H1 (cell line): ENCODE data around the gene C1orf74. TPM values are rescaled to one million over a fixed set of nuclear protein-coding genes. Genes with fewer than 3 reads are reported as not detected.

ENCODE experiments used
- CTCF ChIA-PET: fragments of 300-600 bp; sonication (Branson Sonifier 250); formaldehyde crosslinking; loops from one replicate; lab custom pipeline; 2021; ENCODE audit not compliant: partially characterized antibody; lab: Charles Lee
- POLR2A ChIA-PET: fragments of 300-600 bp; sonication (Branson Sonifier 250); formaldehyde crosslinking; loops from one replicate; lab custom pipeline; 2021; ENCODE audit warnings: inconsistent platforms; ENCODE audit not compliant: partially characterized antibody; lab: Charles Lee
- DNase-seq, 2 experiments: peaks; one replicate each; pipeline versions ENCODE4 v3.0.0 to v3.0.0-alpha.2; 2010 to 2022; ENCODE audit warnings: low spot score in 2 of 2, low read depth in 1 of 2, mixed read lengths in 1 of 2
- FAIRE-seq: peaks from 2 replicates; lab custom pipeline; 2011; peaks lifted over from hg19 to GRCh38; lab: Jason Lieb, UNC
- H2AFZ ChIP-seq: 2 replicates; pipeline ENCODE4 v1.8.1; 2012; ENCODE audit warnings: low read length, inconsistent platforms
- H2AK5ac ChIP-seq: 2 replicates; pipeline ENCODE4 v1.6.1; 2013; ENCODE audit warnings: low read depth, low read length
- H2BK120ac ChIP-seq: replicated peaks from 2 replicates; pipeline ENCODE3; 2013; ENCODE audit warnings: low read depth, low read length, inconsistent platforms
- H2BK12ac ChIP-seq: 2 replicates; pipeline ENCODE4 v1.6.1; 2013; ENCODE audit warnings: low read depth, low read length
- H2BK15ac ChIP-seq: 2 replicates; pipeline ENCODE4 v1.6.1; 2013; ENCODE audit warnings: low read length
- H2BK20ac ChIP-seq: 2 replicates; pipeline ENCODE4 v1.6.1; 2013; ENCODE audit warnings: low read length
- H2BK5ac ChIP-seq: 2 replicates; pipeline ENCODE4 v1.6.1; 2013; ENCODE audit warnings: low read depth, low read length
- H3K14ac ChIP-seq: 2 replicates; pipeline ENCODE4 v1.6.1; 2013; ENCODE audit warnings: inconsistent platforms; ENCODE audit not compliant: insufficient read length
- H3K18ac ChIP-seq: 2 replicates; pipeline ENCODE4 v1.6.1; 2013; ENCODE audit warnings: low read length; ENCODE audit errors: extremely low read depth
- H3K23ac ChIP-seq: 2 replicates; pipeline ENCODE4 v1.6.1; 2013; ENCODE audit warnings: inconsistent platforms; ENCODE audit not compliant: insufficient read length
- H3K23me2 ChIP-seq: 2 replicates; pipeline ENCODE4 v1.6.1; 2013; ENCODE audit warnings: low read depth, low read length
- H3K27ac ChIP-seq: 2 replicates; pipeline ENCODE4 v1.6.1; 2011; ENCODE audit warnings: low read depth, low read length, inconsistent platforms
- H3K27me3 ChIP-seq, 4 experiments: replicated peaks in 1 of 4; 1 replicate in 1 of 4; 2 replicates in 3 of 4; pipeline versions ENCODE4 v1.6.1 to v1.8.1; 2011 to 2013; ENCODE audit warnings: low read length in 3 of 4, mild to moderate bottlenecking in 3 of 4, inconsistent platforms in 2 of 4, mixed read lengths in 2 of 4, moderate library complexity in 1 of 4; ENCODE audit not compliant: control insufficient read depth in 3 of 4, insufficient read depth in 3 of 4; ENCODE audit errors: extremely low read depth in 1 of 4
- H3K36me3 ChIP-seq, 4 experiments: 2 replicates each; pipeline versions ENCODE4 v1.6.1 to v1.8.1; 2011 to 2013; ENCODE audit warnings: mild to moderate bottlenecking in 4 of 4, low read length in 3 of 4, moderate library complexity in 2 of 4, control low read depth in 1 of 4, inconsistent platforms in 1 of 4; ENCODE audit not compliant: insufficient read depth in 4 of 4, control insufficient read depth in 2 of 4
- H3K4ac ChIP-seq: replicated peaks from 2 replicates; pipeline ENCODE3; 2013; ENCODE audit warnings: low read length, low read depth, mixed read lengths, inconsistent platforms; ENCODE audit not compliant: insufficient read length
- H3K4me1 ChIP-seq, 4 experiments: replicated peaks in 1 of 4; 1 replicate in 1 of 4; 2 replicates in 3 of 4; pipeline versions ENCODE4 v1.6.1 to v1.8.1; 2011 to 2013; ENCODE audit warnings: low read length in 3 of 4, inconsistent platforms in 2 of 4, mixed read lengths in 1 of 4; ENCODE audit not compliant: insufficient read depth in 4 of 4, control insufficient read depth in 3 of 4
- H3K4me2 ChIP-seq, 2 experiments: 2 replicates each; pipeline versions ENCODE4 v1.6.1 to v1.8.1; 2011 to 2013; ENCODE audit warnings: low read depth in 2 of 2, low read length in 2 of 2, control low read depth in 1 of 2, inconsistent platforms in 1 of 2, mild to moderate bottlenecking in 1 of 2; ENCODE audit not compliant: insufficient read depth in 1 of 2
- H3K4me3 ChIP-seq, 4 experiments: fragments of 200-600, 300-600 bp in 1 of 4; sonication (generic), shearing (Covaris generic), sonication (Bioruptor Twin) in 1 of 4; 2 replicates each; pipeline versions ENCODE4 v1.5.1 to v1.8.1; 2011 to 2016; ENCODE audit warnings: low read length in 4 of 4, low read depth in 3 of 4, control low read depth in 2 of 4, inconsistent platforms in 2 of 4, mild to moderate bottlenecking in 2 of 4, mixed read lengths in 1 of 4, moderate library complexity in 1 of 4; ENCODE audit not compliant: insufficient read depth in 2 of 4; ENCODE audit errors: extremely low read depth in 1 of 4
- H3K56ac ChIP-seq: replicated peaks from 2 replicates; pipeline ENCODE3; 2013; ENCODE audit warnings: low read depth, mild to moderate bottlenecking, mixed read lengths, low read length, inconsistent platforms; ENCODE audit not compliant: insufficient read length
- H3K79me1 ChIP-seq: 2 replicates; pipeline ENCODE4 v1.6.1; 2013; ENCODE audit warnings: low read depth, low read length, control low read depth
- H3K79me2 ChIP-seq, 2 experiments: 2 replicates each; pipeline versions ENCODE4 v1.6.1 to v1.8.1; 2012 to 2013; ENCODE audit warnings: low read length in 2 of 2, mild to moderate bottlenecking in 2 of 2, inconsistent platforms in 1 of 2; ENCODE audit not compliant: insufficient read depth in 2 of 2, control insufficient read depth in 1 of 2
- H3K9ac ChIP-seq, 4 experiments: replicated peaks in 1 of 4; 1 replicate in 1 of 4; 2 replicates in 3 of 4; pipeline versions ENCODE4 v1.6.1 to v1.8.1; 2011 to 2013; ENCODE audit warnings: low read depth in 3 of 4, low read length in 3 of 4, control low read depth in 2 of 4, mild to moderate bottlenecking in 2 of 4, moderate library complexity in 2 of 4, inconsistent platforms in 1 of 4; ENCODE audit errors: extremely low read depth in 1 of 4
- H3K9me3 ChIP-seq, 2 experiments: 2 replicates each; pipeline versions ENCODE4 v1.6.1 to v1.8.1; 2012 to 2013; ENCODE audit warnings: mild to moderate bottlenecking in 2 of 2, moderate library complexity in 2 of 2, control low read depth in 1 of 2, inconsistent platforms in 1 of 2, low read depth in 1 of 2, low read length in 1 of 2, mixed read lengths in 1 of 2; ENCODE audit not compliant: insufficient read depth in 2 of 2
- H4K20me1 ChIP-seq, 2 experiments: replicated peaks in 1 of 2; 2 replicates each; pipeline versions ENCODE3 to v1.8.1; 2011 to 2013; ENCODE audit warnings: inconsistent platforms in 2 of 2, low read length in 2 of 2, mild to moderate bottlenecking in 1 of 2; ENCODE audit not compliant: insufficient read depth in 2 of 2, control insufficient read depth in 1 of 2
- H4K5ac ChIP-seq: 2 replicates; pipeline ENCODE4 v1.6.1; 2013; ENCODE audit warnings: low read length, low read depth, mixed read lengths, inconsistent platforms; ENCODE audit not compliant: insufficient read length
- H4K8ac ChIP-seq: 2 replicates; pipeline ENCODE4 v1.8.0; 2013; ENCODE audit warnings: mild to moderate bottlenecking, moderate library complexity, low read length, inconsistent platforms; ENCODE audit not compliant: insufficient read depth; ENCODE audit errors: extremely low read depth
- H4K91ac ChIP-seq: replicated peaks from 2 replicates; pipeline ENCODE3; 2013; ENCODE audit warnings: low read length, mixed read lengths, inconsistent platforms; ENCODE audit not compliant: insufficient read length
- E2F6 ChIP-seq: IDR thresholded peaks from 2 replicates; pipeline ENCODE4 v1.6.1; 2012; ENCODE audit warnings: inconsistent platforms
- FOSL1 ChIP-seq: IDR thresholded peaks from 2 replicates; pipeline ENCODE4 v1.6.1; 2011; ENCODE audit warnings: mild to moderate bottlenecking, low read depth, low read length, moderate library complexity; ENCODE audit not compliant: insufficient read depth
- HDAC2 ChIP-seq, 2 experiments: fragments of 300-600 bp in 1 of 2; sonication (generic) in 1 of 2; IDR thresholded peaks; 2 replicates each; pipeline ENCODE4 v1.6.1; 2011 to 2012; ENCODE audit warnings: low read depth in 2 of 2, low read length in 2 of 2, mild to moderate bottlenecking in 2 of 2, moderate library complexity in 2 of 2, borderline replicate concordance in 1 of 2, inconsistent platforms in 1 of 2
- KDM5A ChIP-seq: fragments of 200-600 bp; IDR thresholded peaks from 2 replicates; pipeline ENCODE4 v1.7.1; 2012; ENCODE audit warnings: mild to moderate bottlenecking, low read length, inconsistent platforms, mixed read lengths
- NRF1 ChIP-seq: IDR thresholded peaks from 2 replicates; pipeline ENCODE4 v1.6.1; 2011; ENCODE audit warnings: mild to moderate bottlenecking, low read depth, low read length, improper control_type of control experiment
- SIRT6 ChIP-seq: IDR thresholded peaks from one replicate; pipeline ENCODE4 v1.7.1; 2012; ENCODE audit warnings: low read length, inconsistent platforms
- SP2 ChIP-seq: IDR thresholded peaks from 2 replicates; pipeline ENCODE4 v1.6.1; 2012; ENCODE audit warnings: mild to moderate bottlenecking, low read length, inconsistent platforms
- WGBS, 2 experiments: shearing (Covaris generic) in 1 of 2; methylation state at CpG; one replicate each; pipeline versions ENCODE4 v1.1.6 to v1.1.7; 2013 to 2015; ENCODE audit warnings: low lambda C conversion rate in 2 of 2, mixed read lengths in 2 of 2, inconsistent platforms in 1 of 2, low coverage in 1 of 2, missing lambda C conversion rate in 1 of 2; ENCODE audit not compliant: insufficient replicate concordance in 2 of 2, insufficient coverage in 1 of 2, insufficient read length in 1 of 2; ENCODE audit errors: extremely low coverage in 1 of 2, missing lambda C conversion rate in 1 of 2; 5-methylcytosine and 5-hydroxymethylcytosine counted together
- polyA plus RNA-seq, 7 experiments: library from polyadenylated mRNA; depleted of rRNA in 3 of 7; stranded (reverse) in 5 of 7; unstranded in 2 of 7; fragments of >200 nt in 5 of 7; fragments of 200-250 nt in 2 of 7; gene quantifications; 1 replicate in 5 of 7; 2 replicates in 1 of 7; 4 replicates in 1 of 7; pipeline versions ENCODE4 v1.2.1 to v1.2.3, GENCODE V29; 2011 to 2013; ENCODE audit warnings: missing spikeins in 2 of 7, mixed read lengths in 2 of 7
- total RNA-seq: library from RNA; stranded (reverse); fragmentation: NEBNext Ultra II Directional; extraction: Animal tissue kit (Norgen Biotek cat#: 25700); gene quantifications from 2 replicates; pipeline ENCODE4 v1.2.1, GENCODE V29; 2021
- TF ChIP-seq, protein P1 (sequence below): IDR thresholded peaks from 2 replicates; pipeline ENCODE4 v1.6.1; 2011; ENCODE audit warnings: low read length, improper control_type of control experiment
- TF ChIP-seq, protein P2 (sequence below): IDR thresholded peaks from 2 replicates; pipeline ENCODE4 v1.6.1; 2011; ENCODE audit warnings: low read depth, mild to moderate bottlenecking, low read length; ENCODE audit not compliant: insufficient read depth

Gene C1orf74
- total and polyA plus RNA-seq, 2 of the 8 experiments (the other 6 are each of a cell fraction or from before 2014, with no cell fraction given) = 3.1 to 3.9 TPM

DNA sequence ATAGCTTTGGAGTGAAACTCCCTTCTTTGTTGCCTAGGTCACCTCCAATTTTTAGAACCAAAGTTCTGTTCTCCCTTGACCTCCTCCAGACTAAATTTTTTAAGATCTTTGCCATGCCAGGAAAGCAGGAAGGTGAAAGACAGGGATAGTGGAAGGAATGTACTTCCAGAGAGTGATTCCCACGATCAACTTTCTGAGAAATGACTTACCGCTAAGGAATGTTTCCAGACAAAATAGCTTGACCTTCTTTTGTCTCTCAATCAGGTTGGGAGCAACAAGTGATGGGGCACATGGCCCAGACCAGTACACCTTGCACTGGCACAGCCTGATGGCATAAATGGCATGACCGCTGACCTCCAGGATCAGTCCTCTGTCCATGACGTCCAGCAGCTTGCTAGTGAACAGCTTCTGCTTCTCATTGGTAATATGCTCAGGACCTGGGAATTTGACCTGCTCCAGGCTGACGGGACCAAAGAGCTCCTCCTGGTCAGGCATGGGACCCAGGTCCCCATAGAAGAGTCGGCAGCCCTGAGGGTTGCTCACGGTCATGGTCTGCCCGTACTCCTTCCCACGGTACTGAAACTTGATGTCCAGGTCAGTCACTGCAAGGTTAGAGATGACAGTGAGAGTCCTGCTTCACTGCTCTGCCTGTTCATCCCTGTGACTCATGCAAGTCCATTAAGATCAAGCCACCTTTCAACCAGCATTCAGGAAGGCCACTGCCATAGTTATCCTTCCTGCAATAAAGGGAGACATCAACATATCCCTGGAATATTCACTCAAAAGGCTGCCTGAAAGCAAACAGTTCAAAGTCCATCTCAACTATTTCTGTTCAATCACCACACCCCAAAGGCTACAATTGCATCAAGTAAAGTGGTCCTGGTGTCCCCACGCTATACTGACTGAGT lies 6.2 kb upstream of the C1orf74 start:
- Histone ChIP-seq H3K14ac (no peak overlapping the region), H3K9ac (no peak overlapping the region), H2BK5ac (no peak overlapping the region), H2AFZ (no peak overlapping the region), H4K91ac (no peak overlapping the region), H3K27ac (no peak overlapping the region), H3K56ac (no peak overlapping the region), H3K27me3 (no peaks in the 10 kb centered on the region), H4K20me1 (no peaks in the 10 kb centered on the region), H3K18ac (no peak overlapping the region), H3K23me2 (no peaks in the 10 kb centered on the region), H4K5ac (no peak overlapping the region), H3K36me3 (peaks cover 2 to 13% (median 5%) of the 10 kb centered on the region in 4 experiments; a peak in 7 of 8 replicates), H3K4me3 (no peak overlapping the region), H4K8ac (no peak overlapping the region; the same call in 1 of the 2 replicates), H3K4me1 (no peaks in the 10 kb centered on the region), H2AK5ac (no peak overlapping the region), H3K23ac (no peak overlapping the region), H2BK120ac (no peak overlapping the region), H3K79me2 (no peaks in the 10 kb centered on the region), H2BK15ac (no peak overlapping the region), H2BK20ac (no peak overlapping the region), H2BK12ac (no peak overlapping the region), H3K9me3 (no peaks in the 10 kb centered on the region), H3K79me1 (no peaks in the 10 kb centered on the region; the same call in 1 of the 2 replicates), H3K4me2 (no peak overlapping the region), H3K4ac (no peak overlapping the region)
- DNase-seq (no peak), FAIRE-seq (no peak)
- ChIA-PET CTCF (interaction anchor here (0.7 to 2.8 kb wide), 6 partner anchors 10 to 225 kb away, joined by 3 to 13 read pairs (median 4); partner anchors contain the start of gene IRF6), POLR2A (no interaction called here)
- 91% methylated on average over 10 of the region's 10 CpGs; no CpG with 5 or more reads in 1 of the 2 experiments for WGBS, 2 experiments
- no peak for TF ChIP-seq HDAC2 (IDR thresholded peaks at IDR 0.05; ENCODE audit: borderline replicate concordance in 1 of 2, low read depth in 2 of 2, low read length in 2 of 2)
- no peak for TF ChIP-seq FOSL1
- TF ChIP-seq NRF1 = no peak
- TF ChIP-seq SP2 = no peak
- TF ChIP-seq SIRT6 = no peak
- TF ChIP-seq KDM5A = no peak
- TF ChIP-seq, protein P1, sequence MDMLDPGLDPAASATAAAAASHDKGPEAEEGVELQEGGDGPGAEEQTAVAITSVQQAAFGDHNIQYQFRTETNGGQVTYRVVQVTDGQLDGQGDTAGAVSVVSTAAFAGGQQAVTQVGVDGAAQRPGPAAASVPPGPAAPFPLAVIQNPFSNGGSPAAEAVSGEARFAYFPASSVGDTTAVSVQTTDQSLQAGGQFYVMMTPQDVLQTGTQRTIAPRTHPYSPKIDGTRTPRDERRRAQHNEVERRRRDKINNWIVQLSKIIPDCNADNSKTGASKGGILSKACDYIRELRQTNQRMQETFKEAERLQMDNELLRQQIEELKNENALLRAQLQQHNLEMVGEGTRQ = no peak
- TF ChIP-seq, protein P2, sequence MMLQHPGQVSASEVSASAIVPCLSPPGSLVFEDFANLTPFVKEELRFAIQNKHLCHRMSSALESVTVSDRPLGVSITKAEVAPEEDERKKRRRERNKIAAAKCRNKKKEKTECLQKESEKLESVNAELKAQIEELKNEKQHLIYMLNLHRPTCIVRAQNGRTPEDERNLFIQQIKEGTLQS = no peak
- no peak for TF ChIP-seq E2F6
